ENCODE data around the gene USP22. TPM values are rescaled to one million over a fixed set of nuclear protein-coding genes. Genes with fewer than 3 reads are reported as not detected.

Gene USP22
- total and polyA plus RNA-seq, 4 donors = 27.2 to 109 (median 58.1) TPM

DNA sequence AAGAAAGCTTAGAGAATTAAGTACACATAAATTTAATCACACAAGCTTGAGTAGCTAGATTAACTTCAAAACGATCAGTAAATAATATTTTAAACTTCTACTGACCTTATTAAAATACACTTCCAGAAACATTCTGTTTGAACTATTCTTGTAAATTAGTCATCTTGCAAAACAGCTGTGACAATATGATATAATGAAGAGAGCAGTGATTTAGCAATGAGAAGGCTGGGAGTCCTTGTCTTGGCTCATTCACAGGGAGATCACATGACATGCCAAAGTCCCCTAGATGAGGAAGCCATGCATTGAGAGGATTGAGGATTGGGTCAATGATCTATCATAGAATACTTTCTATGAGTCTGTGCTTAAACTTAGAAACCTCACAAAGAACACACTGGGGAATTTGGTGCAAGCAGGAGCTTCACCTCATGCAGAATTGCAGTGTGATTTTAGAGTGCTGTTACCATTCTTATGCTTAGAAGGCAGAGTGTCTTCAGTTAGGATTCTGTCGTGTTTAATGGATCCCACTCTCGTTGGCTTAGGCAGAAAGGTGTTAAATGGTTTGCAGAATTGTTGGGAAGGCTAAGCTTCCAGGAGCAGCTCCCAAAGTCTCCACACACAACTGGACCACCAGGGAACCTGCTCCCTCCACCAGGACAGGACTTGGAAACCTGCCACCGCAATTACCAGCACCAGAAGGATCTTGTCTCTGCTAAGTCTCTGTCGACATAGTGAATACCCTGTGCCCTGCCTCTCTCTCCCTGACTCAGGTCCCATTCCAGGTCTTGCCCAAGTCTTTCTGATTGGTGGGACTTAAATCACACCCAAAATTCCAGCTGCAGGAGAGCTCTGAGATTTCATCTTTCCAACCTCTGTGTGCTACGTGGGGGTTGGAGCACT, 87.1 kb downstream of the USP22 start:
- H3K4me3 ChIP-seq (ENCODE audit: low read depth in 1 of 3, low read length in 3 of 3) = no peak overlapping the region
- DNase-seq (ENCODE audit: low spot score) = no peak
- TF ChIP-seq RAD21 (IDR thresholded peaks at IDR 0.05) (no peak), FOXA2 (IDR thresholded peaks at IDR 0.05) (peak; percentile 17), MAX (IDR thresholded peaks at IDR 0.05) (peak; percentile 18), REST (IDR thresholded peaks at IDR 0.05) (no peak), SP1 (IDR thresholded peaks at IDR 0.05) (peak; percentile 37), HNF4A (conservative IDR thresholded peaks at IDR 0.05) (peak; percentile 75 to 80), YY1 (IDR thresholded peaks at IDR 0.05) (peak; percentile 63), JUND (IDR thresholded peaks at IDR 0.05) (peak in 1 of 2 donors; percentile 59), ATF3 (IDR thresholded peaks at IDR 0.05) (peak; percentile 44), FOXA1 (IDR thresholded peaks at IDR 0.05) (no peak), RXRA (IDR thresholded peaks at IDR 0.05) (peak; percentile 46 to 79)
- TF ChIP-seq, protein P1, sequence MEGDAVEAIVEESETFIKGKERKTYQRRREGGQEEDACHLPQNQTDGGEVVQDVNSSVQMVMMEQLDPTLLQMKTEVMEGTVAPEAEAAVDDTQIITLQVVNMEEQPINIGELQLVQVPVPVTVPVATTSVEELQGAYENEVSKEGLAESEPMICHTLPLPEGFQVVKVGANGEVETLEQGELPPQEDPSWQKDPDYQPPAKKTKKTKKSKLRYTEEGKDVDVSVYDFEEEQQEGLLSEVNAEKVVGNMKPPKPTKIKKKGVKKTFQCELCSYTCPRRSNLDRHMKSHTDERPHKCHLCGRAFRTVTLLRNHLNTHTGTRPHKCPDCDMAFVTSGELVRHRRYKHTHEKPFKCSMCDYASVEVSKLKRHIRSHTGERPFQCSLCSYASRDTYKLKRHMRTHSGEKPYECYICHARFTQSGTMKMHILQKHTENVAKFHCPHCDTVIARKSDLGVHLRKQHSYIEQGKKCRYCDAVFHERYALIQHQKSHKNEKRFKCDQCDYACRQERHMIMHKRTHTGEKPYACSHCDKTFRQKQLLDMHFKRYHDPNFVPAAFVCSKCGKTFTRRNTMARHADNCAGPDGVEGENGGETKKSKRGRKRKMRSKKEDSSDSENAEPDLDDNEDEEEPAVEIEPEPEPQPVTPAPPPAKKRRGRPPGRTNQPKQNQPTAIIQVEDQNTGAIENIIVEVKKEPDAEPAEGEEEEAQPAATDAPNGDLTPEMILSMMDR (IDR thresholded peaks at IDR 0.05; ENCODE audit: low read depth, low read length, missing input control) = no peak
- TF ChIP-seq, protein P2, sequence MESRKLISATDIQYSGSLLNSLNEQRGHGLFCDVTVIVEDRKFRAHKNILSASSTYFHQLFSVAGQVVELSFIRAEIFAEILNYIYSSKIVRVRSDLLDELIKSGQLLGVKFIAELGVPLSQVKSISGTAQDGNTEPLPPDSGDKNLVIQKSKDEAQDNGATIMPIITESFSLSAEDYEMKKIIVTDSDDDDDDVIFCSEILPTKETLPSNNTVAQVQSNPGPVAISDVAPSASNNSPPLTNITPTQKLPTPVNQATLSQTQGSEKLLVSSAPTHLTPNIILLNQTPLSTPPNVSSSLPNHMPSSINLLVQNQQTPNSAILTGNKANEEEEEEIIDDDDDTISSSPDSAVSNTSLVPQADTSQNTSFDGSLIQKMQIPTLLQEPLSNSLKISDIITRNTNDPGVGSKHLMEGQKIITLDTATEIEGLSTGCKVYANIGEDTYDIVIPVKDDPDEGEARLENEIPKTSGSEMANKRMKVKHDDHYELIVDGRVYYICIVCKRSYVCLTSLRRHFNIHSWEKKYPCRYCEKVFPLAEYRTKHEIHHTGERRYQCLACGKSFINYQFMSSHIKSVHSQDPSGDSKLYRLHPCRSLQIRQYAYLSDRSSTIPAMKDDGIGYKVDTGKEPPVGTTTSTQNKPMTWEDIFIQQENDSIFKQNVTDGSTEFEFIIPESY (IDR thresholded peaks at IDR 0.05) = peak; percentile 19
- H3K27ac ChIP-seq (ENCODE audit: low read depth in 1 of 2, low read length in 2 of 2) = no peak overlapping the region
- H3K9me3 ChIP-seq (ENCODE audit: control insufficient read depth in 4 of 4, low read length in 3 of 4) = no peaks in the 10 kb centered on the region
- H3K4me1 ChIP-seq (ENCODE audit: control insufficient read depth in 4 of 4, insufficient read depth in 4 of 4, low read length in 3 of 4) = peaks cover 0 to 12% (median 1%) of the 10 kb centered on the region in 4 donors
- H3K36me3 ChIP-seq (ENCODE audit: control insufficient read depth in 4 of 4, insufficient read depth in 3 of 4, low read depth in 1 of 4, low read length in 3 of 4) = no peaks in the 10 kb centered on the region
- no peaks in the 10 kb centered on the region for H3K27me3 ChIP-seq (ENCODE audit: control insufficient read depth in 4 of 4, insufficient read depth in 4 of 4, low read length in 3 of 4)
- no peak overlapping the region for H3K9ac ChIP-seq (ENCODE audit: low read depth in 1 of 2, low read length in 2 of 2)
- 65% methylated on average over 6 of the region's 6 CpGs for WGBS

DNA sequence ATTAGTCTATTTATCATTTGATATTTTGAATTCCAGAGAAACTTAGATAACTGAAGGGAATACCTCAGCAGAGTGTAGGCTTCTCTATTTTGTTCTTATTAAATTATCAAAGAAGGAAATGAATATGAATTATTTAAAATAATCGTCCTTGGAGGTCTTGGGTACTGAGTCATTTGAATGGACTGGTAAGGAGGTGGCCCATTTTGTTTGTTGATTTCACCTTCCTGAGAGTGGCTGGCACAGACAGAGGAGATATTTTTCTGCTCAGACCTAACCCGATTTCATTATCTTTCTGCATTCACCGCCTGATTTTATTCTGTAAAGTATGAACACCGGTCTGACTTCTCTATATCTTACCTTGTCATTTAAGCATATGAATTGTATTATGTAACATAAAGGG, 88.0 kb downstream of the USP22 start:
- Histone ChIP-seq H3K9ac (ENCODE audit: low read depth in 1 of 2, low read length in 2 of 2) (no peak overlapping the region), H3K4me1 (ENCODE audit: control insufficient read depth in 4 of 4, insufficient read depth in 4 of 4, low read length in 3 of 4) (peaks cover 0 to 12% (median 1%) of the 10 kb centered on the region in 4 donors), H3K9me3 (ENCODE audit: control insufficient read depth in 4 of 4, low read length in 3 of 4) (no peaks in the 10 kb centered on the region), H3K36me3 (ENCODE audit: control insufficient read depth in 4 of 4, insufficient read depth in 3 of 4, low read depth in 1 of 4, low read length in 3 of 4) (no peaks in the 10 kb centered on the region), H3K27me3 (ENCODE audit: control insufficient read depth in 4 of 4, insufficient read depth in 4 of 4, low read length in 3 of 4) (no peaks in the 10 kb centered on the region), H3K27ac (ENCODE audit: low read depth in 1 of 2, low read length in 2 of 2) (no peak overlapping the region), H3K4me3 (ENCODE audit: low read depth in 1 of 3, low read length in 3 of 3) (no peak overlapping the region)
- 79% methylated on average over 4 of the region's 4 CpGs for WGBS
- no peak for DNase-seq (ENCODE audit: low spot score)
- TF ChIP-seq HNF4A (conservative IDR thresholded peaks at IDR 0.05) (no peak), JUND (IDR thresholded peaks at IDR 0.05) (no peak), FOXA1 (IDR thresholded peaks at IDR 0.05) (no peak), RXRA (IDR thresholded peaks at IDR 0.05) (no peak), ATF3 (IDR thresholded peaks at IDR 0.05) (no peak), MAX (IDR thresholded peaks at IDR 0.05) (no peak), NR2F2 (IDR thresholded peaks at IDR 0.05) (no peak)
- TF ChIP-seq, protein P2 (IDR thresholded peaks at IDR 0.05) = no peak

Data from liver (tissue), 9 donors.